ENCODE results near the gene CAPNS2. TPM values are rescaled to one million over a fixed set of nuclear protein-coding genes. Genes with fewer than 3 reads are reported as not detected.

CAPNS2 gene
- not detected in 5 replicates for total RNA-seq (2022; extraction: Qiagen RNA extraction; ENCODE audit: low read depth)

GRCh38 chr16:55566432-55567175 lies at the start of gene CAPNS2:
Gene CAPNS2, plus strand, starts transcription at chr16:55566684. Its CDS starts 73 bp downstream, at chr16:55566757.

Other genes with a start within 250 kb of the CAPNS2 start
- gene IRX6, start 242.5 kb upstream of the CAPNS2 start, total RNA-seq (2022; extraction: Qiagen RNA extraction; ENCODE audit: low read depth): not detected in 5 replicates
- gene MMP2, start 87.5 kb upstream of the CAPNS2 start, total RNA-seq (2022; extraction: Qiagen RNA extraction; ENCODE audit: low read depth): 9.3 to 16.3 TPM (median 11.8 TPM) in 5 replicates
- 5.6 to 7.4 TPM (median 6.2 TPM) in 5 replicates for gene LPCAT2, start 57.6 kb upstream of the CAPNS2 start, total RNA-seq (2022; extraction: Qiagen RNA extraction; ENCODE audit: low read depth)
- 0.05 TPM in 2 of 5 replicates, not detected in the others for gene SLC6A2, start 89.3 kb downstream of the CAPNS2 start, total RNA-seq (2022; extraction: Qiagen RNA extraction; ENCODE audit: low read depth)

Measured in A549 treated with CpdA at 1 μM for 4 hours (cell line).